ENCODE data around the gene DDX21. TPM values are rescaled to one million over a fixed set of nuclear protein-coding genes. Genes with fewer than 3 reads are reported as not detected.
"Not testable (repeated sequence)": the region's sequence is repeated elsewhere in the genome, so short reads cannot be mapped to it uniquely, and the experiment has no call there.

Gene DDX21
- total and polyA plus RNA-seq, 12 donors = 10.2 to 52.4 (median 23.8) TPM

DNA sequence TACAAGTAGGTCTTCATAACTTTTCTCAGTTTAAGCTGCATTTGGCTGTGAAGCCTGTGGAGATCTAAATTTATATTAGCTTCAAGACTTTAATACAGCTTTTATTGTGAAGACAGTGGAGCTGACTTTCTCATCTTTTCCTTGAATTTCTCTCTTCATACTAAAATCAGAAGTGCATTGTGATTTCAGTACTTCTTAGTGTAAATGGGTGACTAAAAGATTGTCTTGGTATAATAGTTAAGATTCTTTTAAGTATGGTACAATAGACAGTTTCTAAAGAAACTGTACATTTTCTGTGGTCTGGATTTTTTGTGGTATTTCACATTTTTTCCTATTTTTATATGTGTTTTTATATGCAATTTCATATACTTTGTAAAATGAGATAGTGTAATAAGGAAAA, 21.0 kb upstream of the DDX21 start:
- intact Hi-C loops (cut with DNase I) = no loop called here
- H3K9me3 ChIP-seq = no peaks in the 10 kb centered on the region
- ATAC-seq = no peak
- no peak for TF ChIP-seq CTCF (IDR thresholded peaks at IDR 0.05)
- peaks cover 0 to 6% (median 0%) of the 10 kb centered on the region in 9 donors for H3K4me1 ChIP-seq
- no peaks in the 10 kb centered on the region for H3K27me3 ChIP-seq
- H3K36me3 ChIP-seq = peaks cover 0 to 98% (median 35%) of the 10 kb centered on the region in 9 donors
- DNase-seq = no peak
- H3K27ac ChIP-seq = no peak overlapping the region
- no peak overlapping the region for H3K4me3 ChIP-seq

DNA sequence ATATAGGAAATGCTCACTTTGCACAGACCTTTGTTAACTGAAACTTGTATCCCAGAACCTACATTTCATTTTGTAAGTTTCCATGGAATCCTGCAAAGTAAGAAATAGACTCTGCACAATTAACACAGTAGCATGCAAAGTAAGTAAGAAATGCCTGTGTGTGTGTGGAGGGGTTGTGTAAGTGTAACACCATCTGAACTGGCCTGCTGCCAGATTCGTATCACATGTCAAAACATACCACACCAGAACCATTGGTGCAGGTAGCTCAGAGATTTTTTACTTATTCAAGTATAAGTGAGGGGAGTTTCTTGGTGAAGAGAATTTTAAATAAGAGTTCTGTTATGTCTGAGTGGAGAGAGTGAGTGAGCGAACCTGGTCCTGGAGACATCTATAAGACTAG, 17.9 kb upstream of the DDX21 start:
- DNase-seq = no peak
- Histone ChIP-seq H3K9me3 (no peaks in the 10 kb centered on the region), H3K27me3 (no peaks in the 10 kb centered on the region), H3K4me3 (no peak overlapping the region), H3K27ac (no peak overlapping the region), H3K36me3 (peaks cover 0 to 100% (median 41%) of the 10 kb centered on the region in 9 donors), H3K4me1 (no peaks in the 10 kb centered on the region)
- 61 to 69% methylated on average over 2 of the region's 2 CpGs for WGBS, 2 donors
- TF ChIP-seq CTCF (IDR thresholded peaks at IDR 0.05) = no peak
- intact Hi-C loops (cut with DNase I) = no loop called here
- ATAC-seq = no peak

DNA sequence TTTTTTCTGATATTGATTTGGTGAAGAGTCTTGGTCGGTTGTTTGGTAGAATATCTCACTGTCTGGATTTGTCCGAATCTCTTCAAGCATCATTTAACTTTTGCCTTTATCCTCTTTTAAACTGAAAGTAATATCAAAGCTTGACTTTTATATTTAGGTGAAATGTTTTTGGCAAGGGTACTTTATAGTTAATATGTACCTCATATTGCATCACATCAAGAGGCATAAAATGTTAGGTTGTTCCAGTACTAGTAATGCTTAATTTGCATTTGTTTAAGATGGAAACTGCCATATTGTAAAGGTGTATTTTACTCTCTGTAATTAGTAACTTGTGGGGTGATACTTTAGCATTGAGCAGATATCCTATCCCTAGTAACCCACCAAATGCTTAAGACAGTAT, 17.1 kb upstream of the DDX21 start:
- no peak for TF ChIP-seq CTCF (IDR thresholded peaks at IDR 0.05)
- no peak overlapping the region for H3K27ac ChIP-seq
- intact Hi-C loops (cut with DNase I) = no loop called here
- 95 to 96% methylated on average over 2 of the region's 2 CpGs for WGBS, 2 donors
- no peaks in the 10 kb centered on the region for H3K4me1 ChIP-seq
- no peak overlapping the region for H3K4me3 ChIP-seq
- no peaks in the 10 kb centered on the region for H3K9me3 ChIP-seq
- H3K27me3 ChIP-seq = no peaks in the 10 kb centered on the region
- ATAC-seq = no peak
- DNase-seq = no peak
- peaks cover 0 to 100% (median 47%) of the 10 kb centered on the region in 9 donors for H3K36me3 ChIP-seq

GRCh38 chr10:68940917-68941316, 15.1 kb upstream of the DDX21 start:
- H3K36me3 ChIP-seq = peaks cover 0 to 100% (median 58%) of the 10 kb centered on the region in 9 donors
- DNase-seq; H3K4me3 ChIP-seq; H3K9me3 ChIP-seq; ATAC-seq; H3K27ac ChIP-seq; H3K4me1 ChIP-seq; intact Hi-C loops (cut with DNase I); H3K27me3 ChIP-seq: not testable (repeated sequence)

GRCh38 chr10:68950598-68950997, 5.4 kb upstream of the DDX21 start:
- WGBS, 2 donors = 93 to 97% methylated on average over 3 of the region's 3 CpGs
- Histone ChIP-seq H3K9me3 (no peaks in the 10 kb centered on the region), H3K4me1 (peaks cover 3 to 8% (median 6%) of the 10 kb centered on the region in 9 donors), H3K27me3 (no peaks in the 10 kb centered on the region), H3K4me3 (no peak overlapping the region), H3K27ac (no peak overlapping the region), H3K36me3 (peaks cover 0 to 70% (median 38%) of the 10 kb centered on the region in 9 donors)
- intact Hi-C loops (cut with DNase I) = no loop called here
- no peak for TF ChIP-seq CTCF (IDR thresholded peaks at IDR 0.05)
- no peak for ATAC-seq
- DNase-seq = no peak

Data from heart right ventricle (tissue), 16 donors.